Measurements from ENCODE around the gene SYNDIG1. TPM values are rescaled to one million over a fixed set of nuclear protein-coding genes. Genes with fewer than 3 reads are reported as not detected.

The SYNDIG1 gene
- total and polyA plus RNA-seq, 4 donors: 0.20 to 5.0 (median 0.63) TPM

DNA sequence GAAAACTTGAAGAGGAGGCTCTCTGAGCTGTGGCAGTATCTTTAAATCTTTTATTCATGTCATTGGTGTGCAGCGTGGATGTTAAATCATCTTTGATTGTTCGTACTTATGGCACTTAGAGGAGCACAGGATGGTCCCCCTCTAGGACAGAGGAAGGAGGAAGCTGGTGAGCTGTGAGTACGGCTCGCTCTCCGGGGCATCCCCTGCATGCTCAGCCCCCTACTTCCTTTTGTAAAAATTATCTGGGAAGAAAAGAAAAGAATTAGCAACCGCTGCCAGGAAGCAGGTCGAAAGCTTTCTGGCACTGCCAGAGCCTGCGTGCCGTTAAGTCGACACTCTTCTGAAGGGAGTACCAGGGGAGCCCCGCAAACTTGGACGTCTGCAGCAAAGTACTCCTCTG lies 158.5 kb downstream of the SYNDIG1 start:
- WGBS, 2 donors: 29 to 45% methylated on average over 12 of the region's 12 CpGs
- Histone ChIP-seq H3K27ac (ENCODE audit: low read depth in 1 of 2, low read length in 1 of 2) (no peak overlapping the region), H3K4me3 (no peak overlapping the region), H3K36me3 (ENCODE audit: control insufficient read depth in 4 of 4, insufficient read depth in 4 of 4, low read length in 4 of 4) (no peaks in the 10 kb centered on the region), H3K9ac (ENCODE audit: insufficient read depth in 1 of 2, low read length in 2 of 2) (no peak overlapping the region), H3K9me3 (ENCODE audit: control insufficient read depth in 4 of 4, insufficient read depth in 3 of 4, low read length in 3 of 4) (peaks cover 0 to 1% (median 0%) of the 10 kb centered on the region in 4 donors), H3K27me3 (ENCODE audit: control insufficient read depth in 3 of 3, insufficient read depth in 3 of 3, low read length in 2 of 3) (no peaks in the 10 kb centered on the region), H3K4me1 (ENCODE audit: control insufficient read depth in 5 of 5, insufficient read depth in 5 of 5, low read length in 5 of 5) (peaks cover 0 to 8% (median 3%) of the 10 kb centered on the region in 5 donors)
- TF ChIP-seq, protein P1, sequence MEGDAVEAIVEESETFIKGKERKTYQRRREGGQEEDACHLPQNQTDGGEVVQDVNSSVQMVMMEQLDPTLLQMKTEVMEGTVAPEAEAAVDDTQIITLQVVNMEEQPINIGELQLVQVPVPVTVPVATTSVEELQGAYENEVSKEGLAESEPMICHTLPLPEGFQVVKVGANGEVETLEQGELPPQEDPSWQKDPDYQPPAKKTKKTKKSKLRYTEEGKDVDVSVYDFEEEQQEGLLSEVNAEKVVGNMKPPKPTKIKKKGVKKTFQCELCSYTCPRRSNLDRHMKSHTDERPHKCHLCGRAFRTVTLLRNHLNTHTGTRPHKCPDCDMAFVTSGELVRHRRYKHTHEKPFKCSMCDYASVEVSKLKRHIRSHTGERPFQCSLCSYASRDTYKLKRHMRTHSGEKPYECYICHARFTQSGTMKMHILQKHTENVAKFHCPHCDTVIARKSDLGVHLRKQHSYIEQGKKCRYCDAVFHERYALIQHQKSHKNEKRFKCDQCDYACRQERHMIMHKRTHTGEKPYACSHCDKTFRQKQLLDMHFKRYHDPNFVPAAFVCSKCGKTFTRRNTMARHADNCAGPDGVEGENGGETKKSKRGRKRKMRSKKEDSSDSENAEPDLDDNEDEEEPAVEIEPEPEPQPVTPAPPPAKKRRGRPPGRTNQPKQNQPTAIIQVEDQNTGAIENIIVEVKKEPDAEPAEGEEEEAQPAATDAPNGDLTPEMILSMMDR (IDR thresholded peaks at IDR 0.05; ENCODE audit: control extremely low read depth, extremely low read depth): no peak
- no peak for ATAC-seq (ENCODE audit: insufficient read depth, low FRiP score)
- no peak for DNase-seq

DNA sequence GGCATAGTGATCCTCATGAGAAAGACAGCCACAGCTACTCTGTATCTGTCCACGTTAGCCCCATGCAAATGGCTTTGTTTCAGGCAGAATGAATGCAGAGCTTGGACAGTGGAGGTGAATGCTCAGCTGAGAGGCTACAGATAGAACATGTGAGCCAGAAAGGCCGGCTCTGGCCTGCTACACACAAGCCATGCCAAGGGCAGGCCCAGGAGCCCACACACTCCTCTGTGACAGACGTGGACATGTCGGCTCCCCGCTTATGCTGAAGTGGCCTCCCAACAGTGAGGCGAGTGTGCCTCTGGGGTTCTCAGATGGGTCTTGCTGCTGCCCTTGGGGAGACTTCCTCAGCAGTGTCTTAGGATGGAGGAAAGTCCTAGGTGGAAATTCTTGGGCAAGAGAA lies 159.6 kb downstream of the SYNDIG1 start:
- no peaks in the 10 kb centered on the region for H3K27me3 ChIP-seq (ENCODE audit: control insufficient read depth in 3 of 3, insufficient read depth in 3 of 3, low read length in 2 of 3)
- TF ChIP-seq, protein P1 (IDR thresholded peaks at IDR 0.05; ENCODE audit: control extremely low read depth, extremely low read depth): no peak
- DNase-seq (no peak), ATAC-seq (ENCODE audit: insufficient read depth, low FRiP score) (no peak)
- no peak overlapping the region for H3K27ac ChIP-seq (ENCODE audit: low read depth in 1 of 2, low read length in 1 of 2)
- peaks cover 0 to 10% (median 3%) of the 10 kb centered on the region in 5 donors for H3K4me1 ChIP-seq (ENCODE audit: control insufficient read depth in 5 of 5, insufficient read depth in 5 of 5, low read length in 5 of 5)
- peaks cover 0 to 1% (median 0%) of the 10 kb centered on the region in 4 donors for H3K9me3 ChIP-seq (ENCODE audit: control insufficient read depth in 4 of 4, insufficient read depth in 3 of 4, low read length in 3 of 4)
- no peak overlapping the region for H3K4me3 ChIP-seq
- H3K36me3 ChIP-seq (ENCODE audit: control insufficient read depth in 4 of 4, insufficient read depth in 4 of 4, low read length in 4 of 4): no peaks in the 10 kb centered on the region
- 87 to 92% methylated on average over 6 of the region's 6 CpGs for WGBS, 2 donors
- H3K9ac ChIP-seq (ENCODE audit: insufficient read depth in 1 of 2, low read length in 2 of 2): no peak overlapping the region

DNA sequence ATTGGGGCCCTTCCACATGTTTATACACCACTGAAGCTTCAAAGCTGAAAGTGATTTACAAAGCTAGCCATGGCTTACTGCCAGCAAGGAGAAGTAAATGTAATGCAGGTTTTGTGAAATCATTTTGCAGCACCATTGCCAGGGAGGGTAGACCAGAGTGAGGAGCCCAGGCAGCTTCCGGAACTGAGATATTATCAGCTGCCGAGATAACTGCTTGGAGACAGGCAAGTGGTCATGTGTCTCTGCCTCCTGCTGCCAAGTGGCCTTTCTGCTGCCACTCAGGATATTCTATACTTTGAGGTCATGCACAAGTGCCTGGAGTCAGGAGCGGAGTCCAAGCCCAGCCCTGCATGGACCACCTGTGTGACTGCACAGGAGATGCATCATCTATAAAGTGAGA lies 160.2 kb downstream of the SYNDIG1 start:
- 44 to 45% methylated on average over 3 of the region's 3 CpGs for WGBS, 2 donors
- Histone ChIP-seq H3K36me3 (ENCODE audit: control insufficient read depth in 4 of 4, insufficient read depth in 4 of 4, low read length in 4 of 4) (no peaks in the 10 kb centered on the region), H3K9me3 (ENCODE audit: control insufficient read depth in 4 of 4, insufficient read depth in 3 of 4, low read length in 3 of 4) (peaks cover 0 to 1% (median 0%) of the 10 kb centered on the region in 4 donors), H3K27me3 (ENCODE audit: control insufficient read depth in 3 of 3, insufficient read depth in 3 of 3, low read length in 2 of 3) (no peaks in the 10 kb centered on the region), H3K4me1 (ENCODE audit: control insufficient read depth in 5 of 5, insufficient read depth in 5 of 5, low read length in 5 of 5) (peaks cover 0 to 10% (median 3%) of the 10 kb centered on the region in 5 donors), H3K4me3 (no peak overlapping the region), H3K27ac (ENCODE audit: low read depth in 1 of 2, low read length in 1 of 2) (no peak overlapping the region), H3K9ac (ENCODE audit: insufficient read depth in 1 of 2, low read length in 2 of 2) (no peak overlapping the region)
- ATAC-seq (ENCODE audit: insufficient read depth, low FRiP score): no peak
- TF ChIP-seq, protein P1 (IDR thresholded peaks at IDR 0.05; ENCODE audit: control extremely low read depth, extremely low read depth): no peak
- DNase-seq: peak in 2 of 3 donors; percentile 15 to 34

Measured in lung (tissue), 12 donors.